ENCODE results near the gene ZP1. TPM values are rescaled to one million over a fixed set of nuclear protein-coding genes. Genes with fewer than 3 reads are reported as not detected.

Gene ZP1
- total and polyA plus RNA-seq, 2 of the 13 experiments (the other 11 are each of a cell fraction or from before 2014, with no cell fraction given): 0.16 TPM; not detected in 1

DNA sequence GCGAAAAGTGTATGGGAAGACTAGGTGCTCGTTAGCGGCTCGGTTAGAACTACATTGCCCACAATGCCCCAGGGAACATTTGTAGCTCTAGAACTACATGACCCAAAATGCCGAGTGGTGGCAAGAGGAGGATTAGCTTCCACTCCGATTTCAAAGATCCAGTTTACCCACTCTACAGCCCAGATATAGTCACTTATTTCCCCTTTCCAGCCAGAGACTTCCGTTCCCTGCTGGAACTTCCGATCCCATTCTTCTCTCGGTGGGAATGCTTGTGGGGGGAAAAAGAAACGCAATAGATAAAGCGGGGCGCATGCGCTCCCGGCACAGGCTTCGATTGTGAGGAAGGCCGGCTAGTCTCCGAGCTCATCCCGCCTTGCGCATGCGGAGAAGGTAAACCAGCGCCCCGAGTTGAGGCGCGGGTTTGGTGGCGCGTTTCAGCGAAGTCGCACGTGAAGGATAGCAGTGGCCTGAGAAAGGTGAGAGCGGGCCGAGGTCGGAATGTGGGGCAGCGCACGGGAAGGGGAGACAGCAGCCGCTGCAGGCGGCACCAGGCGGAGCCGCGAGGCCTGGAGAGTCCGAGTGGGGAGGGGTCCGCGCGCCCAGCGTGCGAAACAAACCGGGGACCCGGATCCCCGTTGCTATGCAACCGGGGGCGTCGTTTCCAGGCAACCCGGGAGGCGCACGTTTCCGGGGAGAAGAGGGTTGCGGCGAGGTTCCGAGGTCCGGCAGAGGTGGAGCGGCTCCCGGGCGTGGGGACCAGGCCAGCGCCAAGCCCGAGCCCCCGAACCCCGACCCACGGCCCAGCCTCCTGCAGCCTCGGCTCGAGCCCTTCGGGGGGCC is 46.7 kb downstream of the ZP1 start, which contains the start of gene TMEM109 (continued):
- TF ChIP-seq ZNF772 (CRISPR knock-in tag; IDR thresholded peaks at IDR 0.05) (peak; percentile 74; the same call in 1 of the 2 replicates), MATR3 (CRISPR knock-in tag; IDR thresholded peaks at IDR 0.05) (no peak), POLR2AphosphoS5 (IDR thresholded peaks at IDR 0.05; ENCODE audit: low read depth, low read length) (no peak), HIVEP1 (CRISPR knock-in tag; IDR thresholded peaks at IDR 0.05) (0 out of 2 replicates have a peak, but pooled peaks have one; percentile 52), ZNF501 (CRISPR knock-in tag; IDR thresholded peaks at IDR 0.05) (peak; percentile 63), SMAD1 (CRISPR knock-in tag; IDR thresholded peaks at IDR 0.05; ENCODE audit: borderline replicate concordance, low read depth) (no peak), ZNF674 (CRISPR knock-in tag; IDR thresholded peaks at IDR 0.05; ENCODE audit: low read depth) (no peak), ZNF232 (CRISPR knock-in tag; IDR thresholded peaks at IDR 0.05; ENCODE audit: borderline replicate concordance) (no peak; the same call in 1 of the 2 replicates), CC2D1A (CRISPR knock-in tag; IDR thresholded peaks at IDR 0.05) (no peak), SOX6 (IDR thresholded peaks at IDR 0.05) (no peak), SOX6 (CRISPR knock-in tag; IDR thresholded peaks at IDR 0.05) (no peak), ZNF557 (CRISPR knock-in tag; IDR thresholded peaks at IDR 0.05) (peak; percentile 83; the same call in 1 of the 2 replicates), FOXA1 (IDR thresholded peaks at IDR 0.05) (no peak), FOXA1 (CRISPR knock-in tag; IDR thresholded peaks at IDR 0.05) (no peak), ZNF883 (CRISPR knock-in tag; IDR thresholded peaks at IDR 0.05; ENCODE audit: not compliant biosample characterization) (no peak), TRIM24 (CRISPR knock-in tag; IDR thresholded peaks at IDR 0.05) (no peak), ZNF20 (CRISPR knock-in tag; IDR thresholded peaks at IDR 0.05) (no peak), HMG20B (CRISPR knock-in tag; conservative IDR thresholded peaks at IDR 0.05) (no peak), WIZ (CRISPR knock-in tag; IDR thresholded peaks at IDR 0.05) (no peak), ZSCAN22 (CRISPR knock-in tag; IDR thresholded peaks at IDR 0.05) (no peak)
- TF ChIP-seq, protein P1, sequence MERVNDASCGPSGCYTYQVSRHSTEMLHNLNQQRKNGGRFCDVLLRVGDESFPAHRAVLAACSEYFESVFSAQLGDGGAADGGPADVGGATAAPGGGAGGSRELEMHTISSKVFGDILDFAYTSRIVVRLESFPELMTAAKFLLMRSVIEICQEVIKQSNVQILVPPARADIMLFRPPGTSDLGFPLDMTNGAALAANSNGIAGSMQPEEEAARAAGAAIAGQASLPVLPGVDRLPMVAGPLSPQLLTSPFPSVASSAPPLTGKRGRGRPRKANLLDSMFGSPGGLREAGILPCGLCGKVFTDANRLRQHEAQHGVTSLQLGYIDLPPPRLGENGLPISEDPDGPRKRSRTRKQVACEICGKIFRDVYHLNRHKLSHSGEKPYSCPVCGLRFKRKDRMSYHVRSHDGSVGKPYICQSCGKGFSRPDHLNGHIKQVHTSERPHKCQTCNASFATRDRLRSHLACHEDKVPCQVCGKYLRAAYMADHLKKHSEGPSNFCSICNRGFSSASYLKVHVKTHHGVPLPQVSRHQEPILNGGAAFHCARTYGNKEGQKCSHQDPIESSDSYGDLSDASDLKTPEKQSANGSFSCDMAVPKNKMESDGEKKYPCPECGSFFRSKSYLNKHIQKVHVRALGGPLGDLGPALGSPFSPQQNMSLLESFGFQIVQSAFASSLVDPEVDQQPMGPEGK (CRISPR knock-in tag; IDR thresholded peaks at IDR 0.05): no peak
- TF ChIP-seq, protein P2, sequence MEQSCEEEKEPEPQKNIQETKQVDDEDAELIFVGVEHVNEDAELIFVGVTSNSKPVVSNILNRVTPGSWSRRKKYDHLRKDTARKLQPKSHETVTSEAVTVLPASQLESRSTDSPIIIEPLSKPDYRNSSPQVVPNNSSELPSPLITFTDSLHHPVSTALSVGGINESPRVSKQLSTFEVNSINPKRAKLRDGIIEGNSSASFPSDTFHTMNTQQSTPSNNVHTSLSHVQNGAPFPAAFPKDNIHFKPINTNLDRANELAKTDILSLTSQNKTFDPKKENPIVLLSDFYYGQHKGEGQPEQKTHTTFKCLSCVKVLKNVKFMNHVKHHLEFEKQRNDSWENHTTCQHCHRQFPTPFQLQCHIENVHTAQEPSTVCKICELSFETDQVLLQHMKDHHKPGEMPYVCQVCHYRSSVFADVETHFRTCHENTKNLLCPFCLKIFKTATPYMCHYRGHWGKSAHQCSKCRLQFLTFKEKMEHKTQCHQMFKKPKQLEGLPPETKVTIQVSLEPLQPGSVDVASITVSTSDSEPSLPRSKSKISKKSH (CRISPR knock-in tag; IDR thresholded peaks at IDR 0.05; ENCODE audit: borderline replicate concordance): peak; percentile 75
- TF ChIP-seq, protein P3, sequence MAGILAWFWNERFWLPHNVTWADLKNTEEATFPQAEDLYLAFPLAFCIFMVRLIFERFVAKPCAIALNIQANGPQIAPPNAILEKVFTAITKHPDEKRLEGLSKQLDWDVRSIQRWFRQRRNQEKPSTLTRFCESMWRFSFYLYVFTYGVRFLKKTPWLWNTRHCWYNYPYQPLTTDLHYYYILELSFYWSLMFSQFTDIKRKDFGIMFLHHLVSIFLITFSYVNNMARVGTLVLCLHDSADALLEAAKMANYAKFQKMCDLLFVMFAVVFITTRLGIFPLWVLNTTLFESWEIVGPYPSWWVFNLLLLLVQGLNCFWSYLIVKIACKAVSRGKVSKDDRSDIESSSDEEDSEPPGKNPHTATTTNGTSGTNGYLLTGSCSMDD (CRISPR knock-in tag; IDR thresholded peaks at IDR 0.05): no peak; the same call in 1 of the 2 replicates
- TF ChIP-seq, protein P4, sequence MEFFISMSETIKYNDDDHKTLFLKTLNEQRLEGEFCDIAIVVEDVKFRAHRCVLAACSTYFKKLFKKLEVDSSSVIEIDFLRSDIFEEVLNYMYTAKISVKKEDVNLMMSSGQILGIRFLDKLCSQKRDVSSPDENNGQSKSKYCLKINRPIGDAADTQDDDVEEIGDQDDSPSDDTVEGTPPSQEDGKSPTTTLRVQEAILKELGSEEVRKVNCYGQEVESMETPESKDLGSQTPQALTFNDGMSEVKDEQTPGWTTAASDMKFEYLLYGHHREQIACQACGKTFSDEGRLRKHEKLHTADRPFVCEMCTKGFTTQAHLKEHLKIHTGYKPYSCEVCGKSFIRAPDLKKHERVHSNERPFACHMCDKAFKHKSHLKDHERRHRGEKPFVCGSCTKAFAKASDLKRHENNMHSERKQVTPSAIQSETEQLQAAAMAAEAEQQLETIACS (CRISPR knock-in tag; IDR thresholded peaks at IDR 0.05): 0 out of 2 replicates have a peak, but pooled peaks have one; percentile 31
